DMS79 (cell line): ENCODE results near the gene TMEM127.
"Not testable (repeated sequence)": the region's sequence is repeated elsewhere in the genome, so short reads cannot be mapped to it uniquely, and the experiment has no call there.

Experiments used
- DNase-seq: peaks from one replicate; lab custom pipeline; 2025; lab: John Stamatoyannopoulos, UW

Gene TMEM127

DNA sequence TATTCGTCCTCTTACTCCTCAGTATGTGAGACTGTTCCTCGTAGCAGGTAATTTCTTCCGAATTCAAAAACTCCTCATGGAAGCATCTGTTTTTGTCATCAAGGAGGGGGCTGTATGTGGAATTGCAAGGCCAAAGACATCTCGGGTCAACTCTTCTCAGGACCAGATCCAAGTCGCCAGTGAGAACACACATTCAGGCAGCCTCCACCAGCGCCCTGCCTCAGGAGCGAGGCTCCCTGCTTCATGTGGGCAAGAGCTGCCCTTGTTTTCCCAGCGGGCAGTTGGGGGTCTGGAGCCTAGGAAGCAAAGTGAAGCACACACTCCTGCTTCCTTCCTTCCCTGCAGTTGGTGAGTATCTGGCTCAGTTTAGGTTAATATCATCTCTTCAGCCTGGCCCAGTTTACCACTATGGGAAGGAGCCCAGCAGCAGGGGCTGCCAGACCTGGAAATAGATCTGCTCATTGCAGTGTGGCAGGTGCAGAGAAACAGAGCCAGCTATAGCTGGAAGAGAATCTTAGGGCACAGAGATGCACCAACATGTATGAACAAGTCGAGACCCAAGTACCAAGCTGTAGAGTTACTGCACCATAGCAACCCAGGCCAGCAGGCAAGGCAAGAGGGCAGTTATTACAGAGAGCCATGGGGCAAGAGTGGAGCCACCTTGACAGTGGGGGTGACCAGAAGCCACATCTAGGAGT is 25.3 kb downstream of the TMEM127 start:
- DNase-seq: peak; percentile 79

DNA sequence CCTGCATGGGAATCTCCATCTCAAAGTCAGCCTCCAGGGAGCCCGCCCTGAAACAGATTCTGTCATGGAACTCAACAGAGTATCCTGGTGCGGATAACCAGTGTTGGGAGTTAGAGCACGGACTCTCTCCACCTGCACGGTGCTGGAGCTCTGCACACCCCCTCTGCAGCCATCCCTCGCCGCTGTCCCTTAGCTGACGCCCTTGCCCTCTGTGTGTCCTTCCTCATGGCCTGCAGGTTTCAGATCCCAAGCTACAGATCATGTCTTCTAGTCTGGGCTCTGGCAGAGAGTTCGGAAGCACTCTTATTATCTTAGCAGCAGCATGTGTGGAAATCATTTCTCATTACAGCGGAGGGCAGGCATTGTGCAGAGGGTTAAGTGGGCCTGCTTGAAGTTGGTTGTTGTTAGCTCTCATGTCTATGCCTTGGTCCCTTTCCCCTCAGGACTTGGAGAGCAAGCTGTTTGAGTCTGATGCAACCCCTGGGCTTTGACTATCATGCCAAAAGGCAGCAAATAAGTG is 26.0 kb downstream of the TMEM127 start:
- peak; percentile 39 for DNase-seq

DNA sequence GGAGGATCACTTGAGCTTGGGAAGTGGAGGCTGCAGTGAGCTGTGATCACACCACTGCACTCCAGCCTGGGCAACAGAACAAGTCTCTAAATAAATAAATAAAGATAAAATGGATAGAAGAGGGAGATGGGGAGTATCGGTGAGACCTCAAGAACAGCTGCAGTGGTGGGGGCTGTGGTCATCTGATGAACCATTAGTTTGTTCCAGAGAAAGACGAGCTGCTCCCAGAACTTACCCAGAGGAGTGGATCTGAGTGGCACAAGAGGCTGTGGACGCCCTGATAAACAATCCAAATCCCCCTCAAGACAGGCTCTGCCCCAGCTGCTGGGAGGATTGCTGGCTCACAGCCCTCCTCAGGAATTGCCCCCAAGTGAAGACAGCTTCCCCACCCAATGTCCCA is 26.7 kb downstream of the TMEM127 start:
- DNase-seq: peak; percentile 23

- no peak for DNase-seq
Measured at GRCh38 chr2:96238266-96238665, 27.5 kb downstream of the TMEM127 start.

- no peak for DNase-seq
Measured at GRCh38 chr2:96236882-96237281, 28.9 kb downstream of the TMEM127 start.

- DNase-seq: no peak
Measured at GRCh38 chr2:96233880-96234316, 31.9 kb downstream of the TMEM127 start.

DNA sequence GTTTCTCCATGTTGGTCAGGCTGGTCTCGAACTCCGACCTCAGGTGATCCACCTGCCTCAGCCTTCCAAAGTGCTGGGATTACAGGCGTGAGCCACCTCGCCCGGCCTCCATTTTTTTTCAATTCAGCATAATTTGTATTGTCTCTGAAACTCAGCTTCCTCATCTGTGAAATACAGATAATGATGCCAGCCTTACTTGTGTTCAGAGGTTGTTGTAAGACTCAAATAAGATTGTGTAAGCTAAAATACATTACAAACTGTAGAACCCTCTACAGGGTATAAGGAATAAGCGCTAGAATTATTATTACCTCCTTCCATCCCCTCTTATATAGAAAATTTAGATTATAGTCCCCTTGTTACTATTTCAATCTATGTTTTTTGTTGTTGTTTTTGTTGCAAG is 32.4 kb downstream of the TMEM127 start:
- no peak for DNase-seq

GRCh38 chr2:96231316-96231715 is 34.5 kb downstream of the TMEM127 start:
- DNase-seq: no peak

- no peak for DNase-seq
Measured at GRCh38 chr2:96225016-96225533, 40.7 kb downstream of the TMEM127 start.

GRCh38 chr2:96221106-96221505 is 44.7 kb downstream of the TMEM127 start:
- not testable (repeated sequence) for DNase-seq

- not testable (repeated sequence) for DNase-seq
Measured at GRCh38 chr2:96219959-96220358, 45.8 kb downstream of the TMEM127 start.

DNA sequence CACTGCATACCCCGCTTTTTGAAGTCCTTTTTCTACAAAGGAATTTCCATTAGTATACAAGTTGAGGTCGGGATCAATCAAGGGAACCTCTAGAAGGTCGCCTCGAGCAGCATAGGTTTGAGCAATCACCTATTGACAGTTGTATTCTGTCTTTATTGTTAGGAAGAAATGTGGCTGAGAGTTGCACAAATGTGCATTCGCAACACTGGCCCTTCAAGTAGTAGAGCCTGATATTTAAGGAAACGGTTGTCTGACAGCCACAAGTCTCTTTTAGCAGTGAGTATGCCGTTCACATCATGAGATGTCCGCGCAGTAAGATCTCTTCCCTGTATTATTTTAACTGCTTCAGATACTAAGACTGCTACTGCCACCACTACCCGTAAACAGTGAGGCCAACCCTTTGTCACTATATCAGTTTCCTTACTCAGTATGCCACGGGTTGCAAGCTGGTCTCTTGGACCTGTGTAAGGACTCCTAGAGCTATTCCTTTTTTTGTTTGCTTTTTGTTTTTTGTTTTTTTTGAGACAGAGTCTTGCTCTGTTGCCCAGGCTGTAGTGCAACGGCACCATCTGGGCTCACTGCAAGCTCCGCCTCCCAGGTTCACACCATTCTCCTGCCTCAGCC is 47.2 kb downstream of the TMEM127 start:
- DNase-seq: no peak

DNA sequence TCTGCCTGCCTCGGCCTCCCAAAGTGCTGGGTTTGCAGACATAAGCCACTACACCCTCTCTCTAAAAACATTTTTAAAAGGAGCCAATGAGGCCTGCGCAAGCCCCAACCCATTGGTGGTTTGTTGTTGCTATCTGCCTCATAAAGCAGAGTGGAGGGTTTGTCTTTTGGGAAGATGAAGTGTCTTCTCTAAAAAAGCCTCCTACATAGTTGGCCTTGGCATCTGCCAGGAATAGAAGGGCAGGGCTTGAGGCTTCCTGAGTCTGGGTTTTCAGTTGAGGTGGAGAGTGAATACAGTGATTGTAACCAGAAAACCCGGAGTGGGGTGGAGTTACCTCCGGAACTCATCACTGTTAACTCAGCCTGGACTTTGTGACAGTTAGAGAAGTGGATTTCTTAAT is 51.2 kb downstream of the TMEM127 start:
- no peak for DNase-seq

GRCh38 chr2:96213379-96213778 is 52.4 kb downstream of the TMEM127 start:
- DNase-seq: no peak

DNA sequence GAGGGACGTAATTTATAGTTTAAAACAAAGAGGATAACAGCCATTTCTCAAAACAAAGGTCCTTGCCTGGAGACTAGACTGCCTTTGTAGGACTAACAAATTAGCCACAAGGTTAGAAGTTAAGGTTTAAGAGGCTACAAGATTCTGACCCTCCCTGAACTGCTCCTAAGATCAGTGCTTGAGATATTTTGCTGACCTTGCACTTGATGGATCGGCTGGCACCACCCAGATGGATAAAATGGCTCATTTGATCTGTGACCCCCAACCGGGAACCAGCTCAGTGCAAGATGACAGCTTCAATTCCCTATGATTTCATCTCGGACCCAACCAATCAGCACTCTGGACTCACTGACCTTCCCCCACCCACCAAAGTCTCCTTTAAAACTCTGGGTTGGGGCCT is 53.5 kb downstream of the TMEM127 start:
- DNase-seq: no peak

DNA sequence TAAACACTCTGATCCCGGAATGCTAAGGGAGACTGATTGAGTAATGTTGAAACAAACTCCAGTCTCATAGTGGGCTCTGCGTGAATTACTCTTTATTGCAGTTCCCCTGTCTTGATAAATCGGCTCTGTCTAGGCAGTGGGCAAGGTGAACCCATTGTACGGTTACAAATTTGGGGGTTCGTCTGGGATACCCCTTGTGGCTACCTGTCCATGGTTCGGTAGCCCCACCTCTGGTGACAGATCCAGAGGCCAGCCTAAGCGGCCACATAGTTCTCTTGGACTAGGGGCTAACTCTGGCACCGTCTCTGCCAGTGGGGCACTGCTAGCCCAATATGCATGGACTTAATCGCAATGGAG is 56.1 kb downstream of the TMEM127 start:
- DNase-seq: no peak

DNA sequence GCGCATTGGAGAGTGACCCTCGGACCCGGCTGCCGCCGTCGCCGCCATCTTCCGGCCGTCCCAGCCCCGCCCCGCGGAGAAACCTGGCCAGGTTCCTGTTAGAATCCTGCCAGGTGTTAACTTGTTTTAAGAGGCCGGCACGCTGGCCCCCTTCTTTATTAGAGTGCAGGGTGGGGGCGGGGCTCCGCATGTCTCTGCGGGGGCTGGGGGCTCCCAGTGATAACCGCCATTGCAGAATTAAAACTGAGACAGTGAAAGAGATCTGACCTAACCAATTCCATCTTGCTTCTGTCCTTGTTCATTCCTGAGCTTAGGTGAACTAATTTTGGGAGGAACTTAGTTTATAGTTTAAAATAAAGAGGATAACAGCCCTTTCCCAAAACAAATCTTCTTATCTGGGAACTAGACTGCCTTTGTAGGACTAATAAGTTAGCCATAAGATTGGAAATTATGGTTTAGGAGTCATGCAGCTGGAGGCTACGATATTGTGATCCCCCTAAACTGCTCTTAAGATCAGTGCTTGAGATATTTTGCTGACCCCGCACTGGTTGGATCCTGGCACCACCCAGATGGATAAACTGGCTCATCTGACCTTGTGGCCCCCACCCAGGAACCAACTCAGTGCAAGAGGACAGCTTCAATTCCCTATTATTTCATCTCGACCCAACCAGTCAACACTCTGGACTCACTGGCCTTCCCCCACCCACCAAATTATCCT is 56.6 kb downstream of the TMEM127 start:
- no peak for DNase-seq

DNA sequence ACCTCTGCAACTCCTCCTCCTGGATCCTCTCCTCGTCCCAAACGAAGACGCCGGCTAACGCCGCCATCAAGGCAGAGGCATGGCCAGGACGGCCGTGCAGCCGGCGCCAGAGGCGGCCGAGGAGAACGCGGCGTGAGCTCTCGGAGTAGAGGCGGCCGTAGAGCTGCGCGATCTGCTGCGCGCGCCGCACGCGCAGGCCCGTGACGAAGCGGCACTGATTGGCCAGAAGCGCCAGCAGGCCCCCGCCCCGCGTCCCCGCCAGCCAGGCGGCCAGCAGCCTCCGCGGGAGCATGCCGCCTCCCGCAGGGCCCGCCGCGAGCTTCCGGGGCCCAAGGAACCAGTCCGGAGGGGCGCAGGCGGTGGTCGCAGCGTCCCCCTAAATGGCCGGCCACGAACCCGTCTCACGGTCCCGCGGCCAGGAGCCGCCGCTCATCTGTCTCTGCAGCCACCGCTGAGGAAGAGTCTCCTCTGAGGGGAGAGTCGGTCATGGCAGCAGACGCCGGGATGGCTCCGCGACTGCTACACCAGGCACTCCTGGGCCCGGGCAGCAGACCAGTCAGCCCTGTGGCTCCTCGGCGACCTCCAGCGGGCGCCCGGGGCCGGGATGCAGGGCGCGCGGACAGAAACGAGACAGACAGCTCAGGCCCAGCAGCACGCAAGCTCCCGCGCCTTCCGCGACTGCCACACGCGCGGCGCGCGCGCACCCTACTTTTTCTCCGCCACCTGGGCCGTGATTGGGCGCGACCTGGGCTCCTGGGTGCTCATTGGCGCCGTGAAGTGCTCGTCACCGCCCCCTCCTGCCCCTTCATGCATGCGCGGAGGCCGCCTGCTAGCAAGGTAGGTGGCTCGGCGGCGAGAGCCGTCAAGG is 57.4 kb downstream of the TMEM127 start, which contains the start of gene STARD7:
Gene STARD7 (minus strand): TSS at position 685 of the 868 bp plus-strand sequence. CDS start 393 bp downstream, at position 292.
- DNase-seq: peak; percentile 97

- DNase-seq: no peak
Measured at GRCh38 chr2:96207774-96208142, 58.0 kb downstream of the TMEM127 start.

GRCh38 chr2:96207073-96207773 is 58.6 kb downstream of the TMEM127 start:
- DNase-seq: no peak

GRCh38 chr2:96205888-96206287 is 59.9 kb downstream of the TMEM127 start:
- no peak for DNase-seq
